HG03097 (cell line): ENCODE measurements around the gene NCAPD3.
"Not testable (repeated sequence)": the region's sequence is repeated elsewhere in the genome, so short reads cannot be mapped to it uniquely, and the experiment has no call there.

Source experiments
- ATAC-seq: cut with Tn5 transposase; IDR thresholded peaks from one replicate; pipeline ENCODE4 v1.9.1; 2021; ENCODE audit not compliant: unreplicated experiment, low FRiP score

The NCAPD3 gene

GRCh38 chr11:134139303-134139872, 84.4 kb downstream of the NCAPD3 start:
- ATAC-seq: no peak

- ATAC-seq: no peak
These were observed 85.4 kb downstream of the NCAPD3 start for GRCh38 chr11:134138376-134138775.

GRCh38 chr11:134134167-134134566, 89.6 kb downstream of the NCAPD3 start:
- no peak for ATAC-seq

- ATAC-seq: no peak
These were observed 91.0 kb downstream of the NCAPD3 start for GRCh38 chr11:134132808-134133207.

GRCh38 chr11:134131628-134132244, 92.0 kb downstream of the NCAPD3 start:
- no peak for ATAC-seq

GRCh38 chr11:134126217-134126822, 97.4 kb downstream of the NCAPD3 start:
- no peak for ATAC-seq

- ATAC-seq: no peak
These were observed 98.3 kb downstream of the NCAPD3 start for GRCh38 chr11:134125507-134125906.

- no peak for ATAC-seq
These were observed 98.9 kb downstream of the NCAPD3 start for GRCh38 chr11:134124660-134125451.

GRCh38 chr11:134120921-134121526, 102.7 kb downstream of the NCAPD3 start:
- ATAC-seq: no peak

- no peak for ATAC-seq
These were observed 103.5 kb downstream of the NCAPD3 start for GRCh38 chr11:134120143-134120850.

GRCh38 chr11:134119094-134119493, 104.7 kb downstream of the NCAPD3 start:
- no peak for ATAC-seq

GRCh38 chr11:134118006-134118405, 105.8 kb downstream of the NCAPD3 start:
- ATAC-seq: no peak

GRCh38 chr11:134116210-134116609, 107.6 kb downstream of the NCAPD3 start:
- no peak for ATAC-seq

- ATAC-seq: not testable (repeated sequence)
These were observed 110.0 kb downstream of the NCAPD3 start for GRCh38 chr11:134113787-134114186.

- no peak for ATAC-seq
These were observed 113.4 kb downstream of the NCAPD3 start for GRCh38 chr11:134110252-134110815.
